ENCODE results near the gene EDARADD.

EDARADD gene

GRCh38 chr1:236520445-236521005 lies 126.4 kb downstream of the EDARADD start:
- DNase-seq: no peak

GRCh38 chr1:236522937-236523703 lies 129.0 kb downstream of the EDARADD start:
- DNase-seq: no peak

- DNase-seq: peak; percentile 86
Measured at GRCh38 chr1:236523704-236524141, 129.6 kb downstream of the EDARADD start, which contains the start of gene LGALS8. TSS of gene LGALS8 (plus strand) at chr1:236523982. CDS start at chr1:236526071, 2,089 bp downstream.

GRCh38 chr1:236524142-236524894 lies 130.2 kb downstream of the EDARADD start:
- peak; percentile 83 for DNase-seq

GRCh38 chr1:236524895-236525184 lies 130.8 kb downstream of the EDARADD start:
- no peak for DNase-seq

GRCh38 chr1:236526079-236526478 lies 132.0 kb downstream of the EDARADD start:
- DNase-seq: no peak

DNA sequence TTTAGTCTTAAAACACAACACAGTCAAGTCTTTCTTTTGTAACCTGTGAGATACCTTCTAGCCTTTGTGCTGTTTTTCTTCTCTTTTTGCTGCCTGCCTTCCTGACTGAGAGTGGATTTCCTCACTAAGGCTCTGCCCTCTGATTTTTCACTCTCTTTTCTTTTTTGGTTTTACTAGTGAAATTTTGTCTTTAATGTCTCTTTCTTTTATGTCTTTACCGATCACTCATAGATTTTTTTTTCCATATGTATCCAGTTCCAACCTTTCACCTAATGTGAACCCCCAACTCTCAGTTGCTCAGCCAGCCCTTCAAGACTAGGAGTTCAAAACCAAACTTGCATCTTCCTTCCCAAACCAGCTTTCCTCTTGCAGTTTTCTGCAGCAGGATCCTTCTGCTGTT lies 136.2 kb downstream of the EDARADD start:
- no peak for DNase-seq

DNA sequence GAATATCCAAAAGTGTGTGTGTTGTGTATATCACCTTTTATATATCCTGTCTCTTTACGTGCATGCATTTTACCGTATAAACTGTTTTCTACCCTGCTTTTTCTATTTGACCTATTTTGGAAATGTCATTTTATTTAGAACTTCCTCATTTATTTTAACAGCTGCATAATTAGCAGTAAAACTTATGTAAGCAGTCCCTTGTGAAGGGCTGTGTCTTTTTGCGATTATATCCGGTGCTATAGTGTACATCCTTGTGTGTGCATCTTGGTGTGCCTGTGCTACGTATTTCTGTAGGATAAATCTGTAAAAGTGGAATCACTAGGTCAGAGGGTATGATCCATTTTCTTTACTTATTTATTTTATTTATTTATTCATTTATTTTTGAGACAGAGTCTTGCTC lies 136.9 kb downstream of the EDARADD start:
- DNase-seq: no peak

DNA sequence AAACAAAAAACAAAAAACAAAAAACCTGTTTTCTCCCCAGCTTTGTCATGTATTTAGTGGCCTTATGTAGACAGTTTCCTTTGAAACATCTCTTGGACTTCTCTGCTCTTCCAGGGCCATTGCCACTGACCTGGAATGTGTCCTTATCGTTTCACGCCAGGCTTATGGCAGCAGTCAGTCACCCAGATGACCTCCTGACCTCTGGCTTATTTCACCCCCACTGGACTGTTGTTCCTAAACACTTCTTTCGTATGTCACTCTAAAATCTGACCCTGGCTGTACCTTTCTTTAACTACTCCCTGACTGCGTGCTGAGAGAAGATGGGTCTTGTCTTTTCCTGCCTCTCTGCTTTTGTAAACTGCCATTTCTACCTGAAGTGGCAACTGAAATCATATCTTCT lies 138.8 kb downstream of the EDARADD start:
- DNase-seq: no peak

- peak; percentile 70 for DNase-seq
Measured at GRCh38 chr1:236534151-236534651, 140.1 kb downstream of the EDARADD start.

Measured in activated CD4-positive, alpha-beta T cell treated with anti-CD3 and anti-CD28 coated beads, Interleukin-2, amount 50 U/mL, for 16 hours (primary cell).